ENCODE data around the gene MINDY4B.
A peak's percentile ranks its signal among the peaks of the same experiment; 100 is the strongest.

Gene MINDY4B

GRCh38 chr3:150885535-150885934, 19.7 kb downstream of the MINDY4B start:
- H3K27me3 Mint-ChIP-seq (ENCODE audit: low read depth), result peaks cover 4% of the 10 kb centered on the region
- H3K4me1 Mint-ChIP-seq, result peaks cover 6% of the 10 kb centered on the region
- H3K4me3 Mint-ChIP-seq, result no peak overlapping the region
- H3K36me3 Mint-ChIP-seq (ENCODE audit: low read depth), result no peaks in the 10 kb centered on the region
- no peak overlapping the region for H3K27ac Mint-ChIP-seq
- TF ChIP-seq, protein P1, sequence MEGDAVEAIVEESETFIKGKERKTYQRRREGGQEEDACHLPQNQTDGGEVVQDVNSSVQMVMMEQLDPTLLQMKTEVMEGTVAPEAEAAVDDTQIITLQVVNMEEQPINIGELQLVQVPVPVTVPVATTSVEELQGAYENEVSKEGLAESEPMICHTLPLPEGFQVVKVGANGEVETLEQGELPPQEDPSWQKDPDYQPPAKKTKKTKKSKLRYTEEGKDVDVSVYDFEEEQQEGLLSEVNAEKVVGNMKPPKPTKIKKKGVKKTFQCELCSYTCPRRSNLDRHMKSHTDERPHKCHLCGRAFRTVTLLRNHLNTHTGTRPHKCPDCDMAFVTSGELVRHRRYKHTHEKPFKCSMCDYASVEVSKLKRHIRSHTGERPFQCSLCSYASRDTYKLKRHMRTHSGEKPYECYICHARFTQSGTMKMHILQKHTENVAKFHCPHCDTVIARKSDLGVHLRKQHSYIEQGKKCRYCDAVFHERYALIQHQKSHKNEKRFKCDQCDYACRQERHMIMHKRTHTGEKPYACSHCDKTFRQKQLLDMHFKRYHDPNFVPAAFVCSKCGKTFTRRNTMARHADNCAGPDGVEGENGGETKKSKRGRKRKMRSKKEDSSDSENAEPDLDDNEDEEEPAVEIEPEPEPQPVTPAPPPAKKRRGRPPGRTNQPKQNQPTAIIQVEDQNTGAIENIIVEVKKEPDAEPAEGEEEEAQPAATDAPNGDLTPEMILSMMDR (IDR thresholded peaks at IDR 0.05; ENCODE audit: unreplicated experiment in 3 of 3), result no peak
- peaks cover 10% of the 10 kb centered on the region for H3K9me3 Mint-ChIP-seq

DNA sequence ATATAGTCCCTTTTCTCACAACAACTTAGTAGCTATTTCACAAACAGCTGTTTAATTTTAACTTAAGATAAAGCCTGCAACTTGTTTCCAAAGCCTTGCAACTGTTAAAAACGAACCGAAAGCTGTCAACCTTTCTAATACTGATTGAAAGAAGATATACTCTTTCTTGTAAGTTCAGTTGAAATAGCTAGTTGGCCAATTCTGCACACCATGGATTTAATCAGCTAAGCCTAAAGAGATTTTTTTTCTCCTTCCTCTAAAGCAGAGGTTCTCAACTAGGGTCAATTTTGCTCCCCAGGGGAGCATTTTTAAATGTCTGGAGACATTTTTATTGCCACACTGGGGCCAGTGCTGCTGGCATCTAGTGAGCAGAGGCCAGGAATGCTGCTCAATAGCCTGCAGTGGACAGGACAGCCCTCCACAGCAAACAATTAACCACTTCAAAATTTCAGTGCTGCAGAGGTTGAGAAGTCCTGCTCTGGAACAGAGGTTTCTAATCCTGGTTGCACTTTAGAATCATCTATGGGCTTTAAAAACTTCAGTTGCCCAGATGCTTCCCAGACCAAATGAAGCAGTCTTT, 26.2 kb downstream of the MINDY4B start:
- H3K4me1 Mint-ChIP-seq, result peaks cover 11% of the 10 kb centered on the region
- H3K36me3 Mint-ChIP-seq (ENCODE audit: low read depth), result no peaks in the 10 kb centered on the region
- no peaks in the 10 kb centered on the region for H3K9me3 Mint-ChIP-seq
- peak overlapping the region in 1 of 3 experiments; percentile 81 for H3K27ac Mint-ChIP-seq
- peaks cover 5% of the 10 kb centered on the region for H3K27me3 Mint-ChIP-seq (ENCODE audit: low read depth)
- H3K4me3 Mint-ChIP-seq, result no peak overlapping the region
- TF ChIP-seq, protein P1 (IDR thresholded peaks at IDR 0.05; ENCODE audit: unreplicated experiment in 3 of 3), result no peak

- Mint-ChIP-seq H3K9me3 (no peaks in the 10 kb centered on the region), H3K27ac (peak overlapping the region in 1 of 3 experiments; percentile 81), H3K27me3 (ENCODE audit: low read depth) (peaks cover 7% of the 10 kb centered on the region), H3K4me3 (no peak overlapping the region), H3K36me3 (ENCODE audit: low read depth) (no peaks in the 10 kb centered on the region), H3K4me1 (peaks cover 11% of the 10 kb centered on the region)
- TF ChIP-seq, protein P1 (IDR thresholded peaks at IDR 0.05; ENCODE audit: unreplicated experiment in 3 of 3), result no peak
These were observed 26.9 kb downstream of the MINDY4B start for GRCh38 chr3:150878290-150878689.

DNA sequence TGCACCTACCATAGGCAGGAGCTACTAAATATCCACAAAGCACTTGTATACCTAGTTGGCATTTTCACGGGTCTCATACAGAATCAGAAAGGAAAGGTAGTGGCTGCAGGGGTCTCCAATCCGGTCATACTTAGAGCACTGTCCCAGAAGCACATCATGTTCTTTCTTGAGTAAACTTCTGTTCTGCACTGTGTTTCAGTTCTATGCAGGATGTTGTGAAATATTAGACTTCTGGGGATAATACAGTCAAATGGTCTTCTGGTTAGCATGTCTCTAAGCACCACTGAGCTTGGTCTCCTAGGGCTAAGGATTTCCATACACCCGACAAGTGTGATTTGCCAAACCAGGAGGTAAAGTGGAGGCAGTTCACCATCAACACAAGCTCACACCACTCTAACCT, 27.9 kb downstream of the MINDY4B start:
- TF ChIP-seq, protein P1 (IDR thresholded peaks at IDR 0.05; ENCODE audit: unreplicated experiment in 3 of 3), result no peak
- Mint-ChIP-seq H3K27ac (no peak overlapping the region), H3K9me3 (no peaks in the 10 kb centered on the region), H3K27me3 (ENCODE audit: low read depth) (peaks cover 7% of the 10 kb centered on the region), H3K4me1 (peaks cover 11% of the 10 kb centered on the region), H3K36me3 (ENCODE audit: low read depth) (no peaks in the 10 kb centered on the region), H3K4me3 (no peak overlapping the region)

GRCh38 chr3:150876611-150877265, 28.5 kb downstream of the MINDY4B start:
- peaks cover 7% of the 10 kb centered on the region for H3K27me3 Mint-ChIP-seq (ENCODE audit: low read depth)
- H3K4me3 Mint-ChIP-seq, result no peak overlapping the region
- no peak overlapping the region for H3K27ac Mint-ChIP-seq
- no peaks in the 10 kb centered on the region for H3K9me3 Mint-ChIP-seq
- TF ChIP-seq, protein P1 (IDR thresholded peaks at IDR 0.05; ENCODE audit: unreplicated experiment in 3 of 3), result no peak
- no peaks in the 10 kb centered on the region for H3K36me3 Mint-ChIP-seq (ENCODE audit: low read depth)
- peaks cover 11% of the 10 kb centered on the region for H3K4me1 Mint-ChIP-seq

GRCh38 chr3:150875548-150875947, 29.7 kb downstream of the MINDY4B start:
- Mint-ChIP-seq H3K36me3 (ENCODE audit: low read depth) (no peaks in the 10 kb centered on the region), H3K27me3 (ENCODE audit: low read depth) (peaks cover 7% of the 10 kb centered on the region), H3K9me3 (no peaks in the 10 kb centered on the region), H3K27ac (peak overlapping the region in 1 of 3 experiments; percentile 8), H3K4me1 (peaks cover 11% of the 10 kb centered on the region), H3K4me3 (no peak overlapping the region)
- TF ChIP-seq, protein P1 (IDR thresholded peaks at IDR 0.05; ENCODE audit: unreplicated experiment in 3 of 3), result no peak
